ENCODE results near the gene MSRB3. TPM values are rescaled to one million over a fixed set of nuclear protein-coding genes. Genes with fewer than 3 reads are reported as not detected.

The MSRB3 gene
- polyA plus RNA-seq, 1 of the 3 experiments (the other 2 are of a cell fraction): 24.3 TPM

GRCh38 chr12:65306366-65307168, 28.1 kb downstream of the MSRB3 start (continued):
- TF ChIP-seq GABPA (IDR thresholded peaks at IDR 0.05; ENCODE audit: low read depth): peak; percentile 33
- no peak for TF ChIP-seq USF1 (IDR thresholded peaks at IDR 0.05; ENCODE audit: borderline replicate concordance, low read depth)
- TF ChIP-seq RAD21 (IDR thresholded peaks at IDR 0.05; ENCODE audit: low read length): peak; percentile 71
- TF ChIP-seq IRF3 (IDR thresholded peaks at IDR 0.05; ENCODE audit: low read depth, low read length): no peak
- peak; percentile 89 for TF ChIP-seq SIN3A (IDR thresholded peaks at IDR 0.05; ENCODE audit: borderline replicate concordance, low read depth, low read length)
- TF ChIP-seq RCOR1 (IDR thresholded peaks at IDR 0.05; ENCODE audit: low read length): no peak
- peak; percentile 67 for TF ChIP-seq JUND (IDR thresholded peaks at IDR 0.05)
- peak; percentile 59 for TF ChIP-seq FOXM1 (IDR thresholded peaks at IDR 0.05; ENCODE audit: low read depth)
- no peak for TF ChIP-seq YY1 (IDR thresholded peaks at IDR 0.05; ENCODE audit: low read depth)
- peak; percentile 80 for TF ChIP-seq MAX (IDR thresholded peaks at IDR 0.05; ENCODE audit: low read depth)
- peak; percentile 77 to 92 for TF ChIP-seq EP300 (IDR thresholded peaks at IDR 0.05; ENCODE audit: borderline replicate concordance in 1 of 2, low read depth in 1 of 2, low read length in 1 of 2)
- peak; percentile 57; the same call in 1 of the 2 replicates for TF ChIP-seq FOSL2 (IDR thresholded peaks at IDR 0.05; ENCODE audit: borderline replicate concordance, low read depth)
- TF ChIP-seq RXRA (IDR thresholded peaks at IDR 0.05; ENCODE audit: borderline replicate concordance, low read depth): peak; percentile 85; the same call in 1 of the 2 replicates
- no peak for TF ChIP-seq FOXJ3 (CRISPR knock-in tag; IDR thresholded peaks at IDR 0.05)
- peak; percentile 85 for TF ChIP-seq CTCF (IDR thresholded peaks at IDR 0.05)
- TF ChIP-seq TCF12 (IDR thresholded peaks at IDR 0.05): peak; percentile 99
- TF ChIP-seq REST (IDR thresholded peaks at IDR 0.05; ENCODE audit: low read depth, low read length): peak; percentile 68
- no peak for TF ChIP-seq CHD2 (IDR thresholded peaks at IDR 0.05; ENCODE audit: low read length, partially characterized antibody)
- no peak for TF ChIP-seq EZH2phosphoT487 (IDR thresholded peaks at IDR 0.05; ENCODE audit: borderline replicate concordance, low read depth)
- TF ChIP-seq NRF1 (IDR thresholded peaks at IDR 0.05; ENCODE audit: low read depth, low read length): no peak
- peak; percentile 81 for TF ChIP-seq POLR2AphosphoS5 (IDR thresholded peaks at IDR 0.05; ENCODE audit: low read depth, low read length)
- peak; percentile 29 for TF ChIP-seq SMC3 (IDR thresholded peaks at IDR 0.05; ENCODE audit: low read depth, low read length)
